ENCODE data around the gene BORCS5.

GRCh38 chr12:12331896-12332295 is 25.0 kb upstream of the BORCS5 start:
- no peak for TF ChIP-seq CTCF (IDR thresholded peaks at IDR 0.05)
- TF ChIP-seq EZH2 (IDR thresholded peaks at IDR 0.05; ENCODE audit: borderline replicate concordance, insufficient read depth, low read depth, low read length, poor library complexity, severe bottlenecking): no peak
